ENCODE results near the gene THRA. TPM values are rescaled to one million over a fixed set of nuclear protein-coding genes. Genes with fewer than 3 reads are reported as not detected.
A peak's percentile ranks its signal among the peaks of the same experiment; 100 is the strongest.

THRA gene
- total RNA-seq, 1 donor from 2014 or later = 78.3 TPM

DNA sequence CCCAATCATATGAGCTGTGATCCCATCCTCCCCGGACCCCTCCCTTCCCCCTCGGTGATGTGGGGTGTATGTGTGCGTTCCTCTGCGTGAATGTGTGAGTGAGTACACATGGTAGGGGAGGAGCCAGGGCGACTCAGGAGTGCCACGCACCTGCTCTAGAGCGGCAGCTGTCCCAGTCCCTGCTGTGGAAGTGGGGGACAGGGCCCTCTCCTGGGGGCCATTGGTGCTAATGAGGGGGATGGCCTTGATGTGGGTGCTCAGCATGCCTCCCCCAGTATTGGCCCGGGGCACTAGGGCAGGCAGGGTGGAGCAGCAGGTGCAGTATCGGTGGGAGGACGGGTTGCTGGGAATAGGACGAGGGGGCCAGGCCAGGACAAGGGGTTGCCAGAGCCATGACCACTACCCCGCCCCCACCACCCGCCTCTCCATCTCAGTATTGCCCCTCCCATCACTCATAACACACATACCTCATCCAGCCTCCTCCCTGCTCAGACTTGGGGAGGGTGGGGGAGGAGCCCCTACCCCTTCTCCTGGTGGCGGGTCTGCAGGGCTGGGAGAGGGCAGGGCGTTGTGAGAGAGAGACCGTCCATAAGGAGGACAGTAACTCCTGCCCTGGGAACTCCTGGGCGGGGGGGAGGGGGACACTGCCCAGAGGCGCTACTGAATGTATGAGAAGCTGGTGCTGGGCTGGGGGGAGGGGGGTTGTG, 29.1 kb downstream of the THRA start:
- H3K4me1 ChIP-seq = peaks cover 80% of the 10 kb centered on the region

DNA sequence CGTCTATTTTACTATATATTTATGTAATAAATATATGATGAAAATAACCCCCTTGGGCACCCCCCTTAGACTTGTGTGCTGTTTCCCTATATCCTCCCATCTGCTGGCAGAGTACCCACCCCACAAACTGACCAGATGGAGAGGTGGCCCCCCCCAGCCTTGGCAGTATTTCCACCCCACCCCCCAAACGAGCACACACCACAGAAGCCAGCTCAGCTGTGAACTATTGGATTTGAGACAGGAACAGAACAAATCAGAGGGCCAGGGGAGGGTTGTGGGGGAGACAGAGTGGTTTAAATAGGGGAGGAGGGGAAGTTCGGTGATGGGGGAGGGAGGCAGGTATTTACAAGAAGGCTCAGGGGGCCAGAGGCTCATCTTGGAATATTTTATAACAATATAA, 29.8 kb downstream of the THRA start:
- Histone ChIP-seq H3K27ac (replicated peaks) (peak overlapping the region; percentile 100), H3K27me3 (ENCODE audit: low read depth) (no peaks in the 10 kb centered on the region), H3K4me3 (peak overlapping the region; percentile 98), H3K36me3 (peaks cover 75% of the 10 kb centered on the region), H3K9me3 (replicated peaks) (no peaks in the 10 kb centered on the region), H3K4me1 (peaks cover 86% of the 10 kb centered on the region)
- TF ChIP-seq, protein P1, sequence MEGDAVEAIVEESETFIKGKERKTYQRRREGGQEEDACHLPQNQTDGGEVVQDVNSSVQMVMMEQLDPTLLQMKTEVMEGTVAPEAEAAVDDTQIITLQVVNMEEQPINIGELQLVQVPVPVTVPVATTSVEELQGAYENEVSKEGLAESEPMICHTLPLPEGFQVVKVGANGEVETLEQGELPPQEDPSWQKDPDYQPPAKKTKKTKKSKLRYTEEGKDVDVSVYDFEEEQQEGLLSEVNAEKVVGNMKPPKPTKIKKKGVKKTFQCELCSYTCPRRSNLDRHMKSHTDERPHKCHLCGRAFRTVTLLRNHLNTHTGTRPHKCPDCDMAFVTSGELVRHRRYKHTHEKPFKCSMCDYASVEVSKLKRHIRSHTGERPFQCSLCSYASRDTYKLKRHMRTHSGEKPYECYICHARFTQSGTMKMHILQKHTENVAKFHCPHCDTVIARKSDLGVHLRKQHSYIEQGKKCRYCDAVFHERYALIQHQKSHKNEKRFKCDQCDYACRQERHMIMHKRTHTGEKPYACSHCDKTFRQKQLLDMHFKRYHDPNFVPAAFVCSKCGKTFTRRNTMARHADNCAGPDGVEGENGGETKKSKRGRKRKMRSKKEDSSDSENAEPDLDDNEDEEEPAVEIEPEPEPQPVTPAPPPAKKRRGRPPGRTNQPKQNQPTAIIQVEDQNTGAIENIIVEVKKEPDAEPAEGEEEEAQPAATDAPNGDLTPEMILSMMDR (IDR thresholded peaks at IDR 0.05; ENCODE audit: borderline replicate concordance) = no peak
- no peak for DNase-seq
- intact Hi-C loops (cut with micrococcal nuclease) = no loop called here

More for the DNA sequence above, 29.1 kb downstream of the THRA start:
- DNase-seq = no peak
- Histone ChIP-seq H3K27ac (replicated peaks) (peak overlapping the region; percentile 100), H3K27me3 (ENCODE audit: low read depth) (no peaks in the 10 kb centered on the region), H3K4me3 (no peak overlapping the region), H3K36me3 (peaks cover 77% of the 10 kb centered on the region), H3K9me3 (replicated peaks) (no peaks in the 10 kb centered on the region)
- TF ChIP-seq, protein P1 (IDR thresholded peaks at IDR 0.05; ENCODE audit: borderline replicate concordance) = no peak
- intact Hi-C loops (cut with micrococcal nuclease) = no loop called here

DNA sequence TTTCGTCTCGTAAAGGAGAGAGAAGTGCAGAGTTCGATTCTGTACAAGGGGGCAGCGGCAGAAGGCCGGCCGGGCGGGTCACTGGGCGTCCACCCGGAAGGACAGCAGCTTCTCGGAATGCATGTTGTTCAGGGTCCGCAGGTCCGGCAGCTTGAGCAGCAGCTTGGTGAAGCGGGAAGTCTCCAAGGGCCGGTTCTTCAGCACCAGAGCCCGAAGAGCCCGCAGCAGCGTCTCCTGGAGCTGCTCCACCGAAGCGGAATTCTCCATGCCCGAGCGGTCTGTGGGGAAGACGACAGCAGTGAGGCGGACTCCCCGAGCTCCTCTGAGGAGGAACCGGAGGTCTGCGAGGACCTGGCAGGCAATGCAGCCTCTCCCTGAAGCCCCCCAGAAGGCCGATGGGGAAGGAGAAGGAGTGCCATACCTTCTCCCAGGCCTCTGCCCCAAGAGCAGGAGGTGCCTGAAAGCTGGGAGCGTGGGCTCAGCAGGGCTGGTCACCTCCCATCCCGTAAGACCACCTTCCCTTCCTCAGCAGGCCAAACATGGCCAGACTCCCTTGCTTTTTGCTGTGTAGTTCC, 30.3 kb downstream of the THRA start:
- TF ChIP-seq, protein P1 (IDR thresholded peaks at IDR 0.05; ENCODE audit: borderline replicate concordance) = no peak
- intact Hi-C loops (cut with micrococcal nuclease) = no loop called here
- Histone ChIP-seq H3K4me3 (peak overlapping the region; percentile 98), H3K4me1 (peaks cover 91% of the 10 kb centered on the region), H3K36me3 (peaks cover 73% of the 10 kb centered on the region), H3K27me3 (ENCODE audit: low read depth) (no peaks in the 10 kb centered on the region), H3K9me3 (replicated peaks) (no peaks in the 10 kb centered on the region), H3K27ac (replicated peaks) (peak overlapping the region; percentile 100)
- DNase-seq = no peak

DNA sequence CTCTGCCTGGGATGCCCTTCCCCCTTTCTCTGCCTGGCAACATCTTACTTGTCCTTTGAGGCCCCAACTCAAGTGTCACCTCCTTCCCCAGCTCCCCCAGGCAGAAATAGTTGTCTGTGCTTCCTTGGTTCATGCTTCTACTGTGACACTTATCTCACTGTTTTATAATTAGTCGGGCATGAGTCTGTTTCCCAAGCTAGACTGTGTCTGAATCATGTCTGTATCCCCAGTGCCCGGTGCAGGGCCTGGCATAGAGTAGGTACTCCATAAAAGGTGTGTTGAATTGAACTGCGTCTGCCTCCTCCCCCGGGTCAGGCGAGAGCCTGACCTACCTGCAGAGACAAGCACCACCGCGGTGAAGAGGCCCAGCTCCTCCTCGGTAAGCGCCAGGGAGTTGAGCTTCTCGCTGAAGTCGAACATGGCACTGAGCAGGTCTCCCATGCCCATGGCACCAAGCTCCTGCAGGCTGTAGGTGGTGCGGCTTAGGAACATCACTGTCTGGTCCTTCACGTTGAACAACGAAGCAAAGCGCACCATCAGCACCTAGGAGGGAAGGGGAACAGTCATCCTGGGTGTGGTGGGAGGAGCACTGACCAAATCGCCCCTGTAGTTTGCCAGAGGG, 30.9 kb downstream of the THRA start:
- H3K36me3 ChIP-seq = peaks cover 68% of the 10 kb centered on the region
- DNase-seq = no peak
- H3K27ac ChIP-seq (replicated peaks) = peak overlapping the region; percentile 100
- H3K9me3 ChIP-seq (replicated peaks) = no peaks in the 10 kb centered on the region
- H3K27me3 ChIP-seq (ENCODE audit: low read depth) = no peaks in the 10 kb centered on the region
- TF ChIP-seq, protein P1 (IDR thresholded peaks at IDR 0.05; ENCODE audit: borderline replicate concordance) = no peak
- H3K4me1 ChIP-seq = peaks cover 97% of the 10 kb centered on the region
- H3K4me3 ChIP-seq = peak overlapping the region; percentile 98
- intact Hi-C loops (cut with micrococcal nuclease) = no loop called here

DNA sequence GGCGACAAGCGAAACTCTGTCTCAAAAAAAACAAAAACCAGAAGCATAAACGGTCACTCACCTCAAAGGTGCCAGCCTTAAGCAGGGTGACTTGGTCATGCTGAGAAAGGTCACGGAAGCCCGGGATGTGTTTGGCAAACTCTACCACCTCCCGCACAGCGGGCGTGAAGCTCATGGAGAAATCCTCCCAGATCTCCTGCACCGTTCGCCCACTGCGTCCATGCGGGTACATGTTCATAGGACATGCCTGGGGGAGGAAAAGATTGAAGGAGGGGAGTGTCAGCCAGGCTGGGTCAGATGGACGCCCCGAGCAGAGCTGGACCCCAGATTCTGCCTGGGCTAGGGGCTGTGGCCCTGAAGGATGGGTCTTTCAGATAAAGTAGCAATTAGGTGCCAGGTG, 32.1 kb downstream of the THRA start:
- TF ChIP-seq, protein P1 (IDR thresholded peaks at IDR 0.05; ENCODE audit: borderline replicate concordance) = no peak
- no peak for DNase-seq
- peaks cover 56% of the 10 kb centered on the region for H3K36me3 ChIP-seq
- peak overlapping the region; percentile 100 for H3K27ac ChIP-seq (replicated peaks)
- no peaks in the 10 kb centered on the region for H3K9me3 ChIP-seq (replicated peaks)
- H3K27me3 ChIP-seq (ENCODE audit: low read depth) = no peaks in the 10 kb centered on the region
- H3K4me3 ChIP-seq = peak overlapping the region; percentile 98
- intact Hi-C loops (cut with micrococcal nuclease) = no loop called here
- peaks cover 95% of the 10 kb centered on the region for H3K4me1 ChIP-seq

Data from left ventricle myocardium inferior (tissue), 1 donor.